Measurements from ENCODE around the gene IGF2BP3. TPM values are rescaled to one million over a fixed set of nuclear protein-coding genes. Genes with fewer than 3 reads are reported as not detected.
"Not testable (repeated sequence)": the region's sequence is repeated elsewhere in the genome, so short reads cannot be mapped to it uniquely, and the experiment has no call there.

Gene IGF2BP3
- total RNA-seq, result 4.6 and 12.4 TPM in 2 replicates

DNA sequence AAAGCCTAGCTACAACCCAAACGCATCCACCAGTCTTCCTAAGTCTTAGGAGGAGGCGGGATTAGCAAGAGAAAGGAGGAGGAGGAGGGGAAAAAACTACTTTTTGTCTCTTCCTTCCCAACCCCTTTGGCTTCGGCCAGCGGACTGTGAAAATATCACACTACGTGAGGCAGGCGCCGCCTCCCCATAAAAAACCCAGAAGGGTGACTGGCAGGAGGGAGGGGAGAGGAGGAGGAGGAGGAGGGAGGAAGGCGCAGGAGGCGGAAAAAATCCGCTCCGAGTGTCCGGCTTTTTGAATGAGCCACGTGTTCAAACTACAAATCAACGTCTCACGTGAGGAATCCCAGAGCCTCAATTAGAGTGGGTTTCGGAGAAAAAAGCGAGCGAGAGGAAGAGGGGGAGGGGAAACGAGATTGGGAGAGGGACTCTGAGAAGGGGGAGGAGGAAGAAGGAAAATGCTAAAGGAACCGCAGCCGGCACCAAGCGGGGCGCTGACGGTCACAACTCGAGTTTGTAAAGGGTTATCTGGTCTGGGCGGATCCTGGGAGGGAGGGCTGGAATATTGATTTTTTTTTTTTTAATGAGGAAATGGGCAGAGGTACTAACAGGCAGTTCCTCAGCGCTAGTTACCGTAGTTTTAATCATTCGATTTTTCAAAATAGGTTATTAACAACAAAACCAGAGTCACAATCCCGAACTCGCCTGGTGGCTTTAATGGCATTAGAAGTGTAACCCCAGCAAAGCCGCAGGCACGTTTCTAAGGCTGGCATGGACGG is at the start of gene IGF2BP3:
Gene IGF2BP3 (minus strand): TSS at position 162 of the 776 bp plus-strand sequence. CDS start 381 bp downstream, outside the sequence.
- Histone ChIP-seq H3K36me3 (ENCODE audit: control insufficient read depth, insufficient read depth, low read length) (no peaks in the 10 kb centered on the region), H3K4me3 (ENCODE audit: low read depth, low read length) (peak within 1 kb of the TSS; percentile 27), H3K27me3 (ENCODE audit: control insufficient read depth, insufficient read depth, low read length) (peaks cover 59% of the 10 kb centered on the region)
- TF ChIP-seq, protein P1, sequence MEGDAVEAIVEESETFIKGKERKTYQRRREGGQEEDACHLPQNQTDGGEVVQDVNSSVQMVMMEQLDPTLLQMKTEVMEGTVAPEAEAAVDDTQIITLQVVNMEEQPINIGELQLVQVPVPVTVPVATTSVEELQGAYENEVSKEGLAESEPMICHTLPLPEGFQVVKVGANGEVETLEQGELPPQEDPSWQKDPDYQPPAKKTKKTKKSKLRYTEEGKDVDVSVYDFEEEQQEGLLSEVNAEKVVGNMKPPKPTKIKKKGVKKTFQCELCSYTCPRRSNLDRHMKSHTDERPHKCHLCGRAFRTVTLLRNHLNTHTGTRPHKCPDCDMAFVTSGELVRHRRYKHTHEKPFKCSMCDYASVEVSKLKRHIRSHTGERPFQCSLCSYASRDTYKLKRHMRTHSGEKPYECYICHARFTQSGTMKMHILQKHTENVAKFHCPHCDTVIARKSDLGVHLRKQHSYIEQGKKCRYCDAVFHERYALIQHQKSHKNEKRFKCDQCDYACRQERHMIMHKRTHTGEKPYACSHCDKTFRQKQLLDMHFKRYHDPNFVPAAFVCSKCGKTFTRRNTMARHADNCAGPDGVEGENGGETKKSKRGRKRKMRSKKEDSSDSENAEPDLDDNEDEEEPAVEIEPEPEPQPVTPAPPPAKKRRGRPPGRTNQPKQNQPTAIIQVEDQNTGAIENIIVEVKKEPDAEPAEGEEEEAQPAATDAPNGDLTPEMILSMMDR (IDR thresholded peaks at IDR 0.05; ENCODE audit: insufficient read depth, low read length, severe bottlenecking), result no peak
- FAIRE-seq, result no peak
- DNase-seq (ENCODE audit: low read depth), result peak; percentile 34

DNA sequence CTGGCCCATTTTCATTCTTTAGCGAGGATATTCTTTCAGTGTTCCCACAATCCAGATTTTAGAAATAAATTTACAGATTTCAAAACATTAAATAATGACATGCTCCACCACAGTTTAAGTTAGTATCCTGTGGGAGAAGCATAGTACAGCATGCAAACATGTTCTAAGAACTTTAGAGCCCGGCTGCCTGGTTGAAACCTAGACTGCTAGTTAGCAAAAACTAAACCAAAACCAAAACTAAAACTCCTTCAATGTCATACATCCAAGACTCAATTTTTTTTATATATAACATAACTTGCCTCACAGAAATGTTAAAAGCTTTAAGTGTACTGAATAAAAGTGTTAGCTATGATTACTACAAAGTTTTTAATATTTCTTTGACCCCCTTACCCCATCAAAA is 44.5 kb upstream of the IGF2BP3 start:
- DNase-seq (ENCODE audit: low read depth), result no peak
- no peak for FAIRE-seq
- Histone ChIP-seq H3K27me3 (ENCODE audit: control insufficient read depth, insufficient read depth, low read length) (no peaks in the 10 kb centered on the region), H3K4me3 (ENCODE audit: low read depth, low read length) (no peak overlapping the region), H3K36me3 (ENCODE audit: control insufficient read depth, insufficient read depth, low read length) (peaks cover 23% of the 10 kb centered on the region)
- TF ChIP-seq, protein P1 (IDR thresholded peaks at IDR 0.05; ENCODE audit: insufficient read depth, low read length, severe bottlenecking), result no peak

GRCh38 chr7:23513746-23514145 is 43.5 kb upstream of the IGF2BP3 start:
- DNase-seq (ENCODE audit: low read depth), result peak; percentile 89
- H3K27me3 ChIP-seq (ENCODE audit: control insufficient read depth, insufficient read depth, low read length); H3K4me3 ChIP-seq (ENCODE audit: low read depth, low read length); FAIRE-seq: not testable (repeated sequence)
- peaks cover 23% of the 10 kb centered on the region for H3K36me3 ChIP-seq (ENCODE audit: control insufficient read depth, insufficient read depth, low read length)

GRCh38 chr7:23494009-23494408 is 23.7 kb upstream of the IGF2BP3 start:
- no peak overlapping the region for H3K4me3 ChIP-seq (ENCODE audit: low read depth, low read length)
- no peaks in the 10 kb centered on the region for H3K27me3 ChIP-seq (ENCODE audit: control insufficient read depth, insufficient read depth, low read length)
- no peak for DNase-seq (ENCODE audit: low read depth)
- TF ChIP-seq, protein P1 (IDR thresholded peaks at IDR 0.05; ENCODE audit: insufficient read depth, low read length, severe bottlenecking), result no peak
- no peak for FAIRE-seq
- no peaks in the 10 kb centered on the region for H3K36me3 ChIP-seq (ENCODE audit: control insufficient read depth, insufficient read depth, low read length)

- TF ChIP-seq, protein P1 (IDR thresholded peaks at IDR 0.05; ENCODE audit: insufficient read depth, low read length, severe bottlenecking), result no peak
- Histone ChIP-seq H3K36me3 (ENCODE audit: control insufficient read depth, insufficient read depth, low read length) (no peaks in the 10 kb centered on the region), H3K4me3 (ENCODE audit: low read depth, low read length) (no peak overlapping the region), H3K27me3 (ENCODE audit: control insufficient read depth, insufficient read depth, low read length) (no peaks in the 10 kb centered on the region)
- FAIRE-seq (no peak), DNase-seq (ENCODE audit: low read depth) (no peak)
These were observed 21.2 kb upstream of the IGF2BP3 start for GRCh38 chr7:23491502-23491901.

DNA sequence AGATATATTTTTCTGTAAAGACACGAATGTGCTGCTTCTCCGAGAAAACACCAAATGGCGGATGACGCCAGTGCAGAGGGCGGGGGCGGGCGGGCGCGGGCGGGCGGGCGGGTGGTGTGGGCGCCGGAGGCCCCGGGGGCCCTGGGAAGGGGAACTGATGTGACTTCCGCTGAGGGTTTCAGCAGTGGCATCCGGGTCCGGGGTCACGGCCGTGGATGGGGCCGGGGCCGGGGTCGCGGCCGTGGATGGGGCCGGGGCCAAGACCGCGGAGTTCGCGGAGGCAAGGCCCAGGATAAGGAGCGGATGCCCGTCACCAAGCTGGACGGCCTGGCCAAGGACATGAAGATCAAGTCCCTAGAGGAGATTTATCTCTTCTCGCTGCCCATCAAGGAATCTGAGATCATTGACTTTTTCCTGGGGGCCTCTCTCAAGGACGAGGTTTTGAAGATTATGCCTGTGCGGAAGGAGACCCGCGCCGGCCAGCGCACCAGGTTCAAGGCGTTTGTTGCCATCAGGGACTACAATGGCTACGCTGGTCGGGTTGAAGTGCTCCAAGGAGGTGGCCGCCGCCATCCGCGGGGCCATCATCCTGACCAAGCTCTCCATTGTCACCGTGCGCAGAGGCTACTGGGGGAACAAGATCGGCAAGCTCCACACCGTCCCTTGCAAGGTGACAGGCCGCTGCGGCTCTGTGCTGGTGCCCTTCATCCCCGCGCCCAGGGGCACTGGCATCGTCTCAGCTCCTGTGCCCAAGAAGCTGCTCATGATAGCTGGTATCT is 20.3 kb upstream of the IGF2BP3 start:
- Histone ChIP-seq H3K36me3 (ENCODE audit: control insufficient read depth, insufficient read depth, low read length) (no peaks in the 10 kb centered on the region), H3K4me3 (ENCODE audit: low read depth, low read length) (peak overlapping the region; percentile 34), H3K27me3 (ENCODE audit: control insufficient read depth, insufficient read depth, low read length) (no peaks in the 10 kb centered on the region)
- TF ChIP-seq, protein P1 (IDR thresholded peaks at IDR 0.05; ENCODE audit: insufficient read depth, low read length, severe bottlenecking), result no peak
- DNase-seq (ENCODE audit: low read depth) (no peak), FAIRE-seq (no peak)

DNA sequence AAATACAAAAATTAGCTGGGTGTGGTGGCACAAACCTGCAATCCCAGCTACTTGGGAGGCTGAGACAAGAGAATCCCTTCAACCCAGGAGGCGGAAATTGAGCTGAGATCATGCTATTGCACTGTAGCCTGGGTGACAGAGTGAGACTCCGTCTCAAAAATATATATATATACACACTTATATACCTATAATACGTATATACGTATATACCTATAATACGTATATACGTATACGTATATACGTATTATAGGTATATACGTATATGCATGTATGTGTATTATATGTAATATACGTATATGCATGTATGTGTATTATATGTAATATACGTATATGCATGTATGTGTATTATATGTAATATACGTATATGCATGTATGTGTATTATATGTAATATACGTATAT is 18.4 kb upstream of the IGF2BP3 start:
- not testable (repeated sequence) for FAIRE-seq; H3K27me3 ChIP-seq (ENCODE audit: control insufficient read depth, insufficient read depth, low read length); H3K36me3 ChIP-seq (ENCODE audit: control insufficient read depth, insufficient read depth, low read length); H3K4me3 ChIP-seq (ENCODE audit: low read depth, low read length); DNase-seq (ENCODE audit: low read depth)

Data from bronchial epithelial cell (primary cell).